ENCODE results near the gene MAST4.

The MAST4 gene

GRCh38 chr5:66969484-66969883 is 373.3 kb downstream of the MAST4 start:
- no peak for DNase-seq

DNA sequence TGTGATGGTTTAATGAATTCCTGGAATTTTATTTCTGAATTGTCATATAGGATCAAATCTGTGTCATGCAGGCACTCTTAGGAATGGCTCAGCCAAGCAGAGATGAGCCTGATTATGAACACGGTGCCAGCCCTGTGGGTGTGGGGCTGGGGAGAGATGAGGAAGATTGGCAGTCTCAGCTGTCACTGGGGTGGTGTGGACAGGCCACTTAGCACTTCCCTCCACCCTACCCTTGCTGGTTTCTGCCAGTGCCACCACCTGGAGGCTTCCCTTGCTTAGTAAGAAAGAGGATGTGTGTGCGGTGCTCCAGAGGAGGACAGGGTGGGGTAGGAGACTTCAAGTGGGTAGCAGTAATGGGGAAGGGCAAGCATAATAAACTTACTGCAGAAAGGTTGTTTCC is 373.8 kb downstream of the MAST4 start:
- DNase-seq, result no peak

DNA sequence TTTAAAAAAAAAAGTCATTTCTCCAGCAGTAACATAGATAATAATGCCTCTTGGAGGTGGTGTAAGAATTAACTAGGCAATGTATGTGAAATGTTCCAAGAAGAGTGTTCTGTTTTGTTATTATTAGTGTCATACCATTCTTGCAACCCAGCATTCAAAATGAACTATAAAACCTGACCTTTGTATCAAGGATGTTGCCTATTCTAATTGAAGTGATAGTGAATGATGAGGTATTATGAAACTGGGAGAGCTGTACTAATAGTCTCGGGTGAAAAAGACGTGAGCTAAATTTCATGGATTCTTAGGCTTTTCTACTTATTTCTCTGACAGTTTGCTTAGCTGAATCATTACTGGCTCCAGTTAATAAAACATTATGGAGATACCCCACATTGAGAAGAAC is 375.8 kb downstream of the MAST4 start:
- DNase-seq, result no peak

DNA sequence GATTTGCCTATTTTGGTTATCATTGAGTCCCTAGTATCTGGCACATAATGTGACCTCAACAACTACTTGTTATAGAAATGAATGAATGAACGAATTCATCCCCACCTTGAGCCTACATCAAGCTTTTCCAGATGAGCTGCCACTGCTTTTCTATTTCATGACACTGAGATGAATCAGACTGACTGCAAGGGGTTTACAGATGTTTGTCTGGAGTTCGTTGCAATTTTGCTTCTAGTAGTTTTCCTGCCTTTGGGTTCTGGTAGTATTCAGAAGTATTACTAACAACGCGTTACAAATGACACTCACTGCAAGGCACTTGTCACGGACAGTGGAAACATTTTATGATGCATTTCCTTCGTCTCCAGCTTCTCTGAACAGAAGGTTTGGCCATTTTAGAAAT is 378.1 kb downstream of the MAST4 start:
- no peak for DNase-seq

DNA sequence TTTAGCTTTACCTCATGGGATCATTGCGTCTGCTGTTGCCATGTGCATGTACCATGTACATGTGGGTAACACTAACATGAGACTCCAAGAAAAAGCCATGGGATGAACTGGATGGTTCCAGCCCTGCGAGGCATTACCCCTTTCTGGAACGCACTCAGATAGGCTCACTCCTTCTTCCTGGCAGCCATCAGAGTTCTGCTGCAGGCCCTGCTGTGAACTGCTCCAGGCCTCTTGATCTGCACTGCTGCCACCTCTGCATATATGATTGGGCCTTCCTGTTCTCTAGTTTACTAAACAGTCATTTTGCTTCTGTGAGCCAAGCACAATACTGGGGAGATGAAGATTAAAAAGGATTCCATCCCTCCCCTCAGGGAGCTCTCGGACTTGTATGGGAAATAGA is 379.9 kb downstream of the MAST4 start:
- DNase-seq, result no peak

GRCh38 chr5:66979738-66980137 is 383.5 kb downstream of the MAST4 start:
- DNase-seq, result no peak

- no peak for DNase-seq
Measured at GRCh38 chr5:66981266-66982055, 385.3 kb downstream of the MAST4 start.

DNA sequence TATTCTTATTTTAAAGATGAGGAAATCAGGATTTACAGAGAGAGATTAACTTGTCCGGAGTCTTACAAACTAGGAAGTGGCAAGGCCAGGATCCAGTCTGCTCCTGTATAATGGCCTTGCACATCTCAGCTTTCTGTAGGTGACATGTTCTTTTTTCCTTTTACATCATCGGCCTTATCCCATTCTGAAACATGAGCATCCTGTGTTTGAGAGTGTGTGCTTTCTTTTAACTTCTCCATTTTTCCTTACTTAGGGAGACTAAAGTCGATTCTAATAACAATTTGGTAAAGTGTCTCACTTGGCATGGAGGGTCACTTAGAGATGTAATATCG is 385.8 kb downstream of the MAST4 start:
- DNase-seq, result no peak

DNA sequence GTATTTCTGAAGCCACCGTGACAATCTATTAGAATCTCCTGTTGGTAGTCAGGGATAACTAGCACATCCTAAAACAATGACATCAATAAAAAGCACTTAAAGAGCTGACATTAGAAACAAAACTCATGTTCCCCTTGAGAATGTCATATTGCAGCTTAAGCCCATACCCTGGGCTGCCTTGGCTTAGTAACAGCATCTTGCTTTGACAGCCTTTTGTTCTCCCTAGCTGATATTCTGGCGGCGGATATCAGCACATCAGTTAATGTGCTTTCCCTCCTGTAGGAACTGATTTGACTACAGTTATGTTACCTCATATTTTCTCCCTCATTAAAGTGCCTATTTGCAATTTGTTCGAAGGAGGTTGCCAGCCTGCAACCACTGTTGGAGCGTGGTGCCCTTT is 386.3 kb downstream of the MAST4 start:
- DNase-seq, result no peak

- DNase-seq, result no peak
Measured at GRCh38 chr5:66985417-66985816, 389.2 kb downstream of the MAST4 start.

- DNase-seq, result no peak
Measured at GRCh38 chr5:66986009-66986408, 389.8 kb downstream of the MAST4 start.

GRCh38 chr5:66986534-66986933 is 390.3 kb downstream of the MAST4 start:
- DNase-seq, result no peak

DNA sequence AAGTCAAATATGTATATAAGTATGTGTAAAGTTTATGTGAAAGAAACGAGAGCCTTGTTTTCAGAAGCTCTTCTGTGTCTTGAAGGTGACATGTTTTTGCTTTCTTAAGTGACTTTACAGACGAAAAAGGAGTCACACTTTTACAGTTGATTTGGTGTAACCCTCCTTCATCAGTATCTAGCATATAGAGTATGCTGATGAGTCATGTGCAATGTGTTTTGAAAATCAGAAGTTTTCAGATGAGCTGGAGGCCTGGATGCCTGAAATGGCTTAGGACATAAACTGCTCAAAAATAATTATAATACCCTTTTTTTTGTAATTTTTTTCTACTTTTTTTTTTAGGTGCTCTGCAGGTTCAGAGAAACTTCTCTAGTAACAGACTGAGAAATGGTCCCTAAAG is 390.9 kb downstream of the MAST4 start:
- no peak for DNase-seq

GRCh38 chr5:66987540-66987939 is 391.3 kb downstream of the MAST4 start:
- DNase-seq, result no peak

GRCh38 chr5:66987949-66988838 is 392.0 kb downstream of the MAST4 start:
- DNase-seq, result no peak

DNA sequence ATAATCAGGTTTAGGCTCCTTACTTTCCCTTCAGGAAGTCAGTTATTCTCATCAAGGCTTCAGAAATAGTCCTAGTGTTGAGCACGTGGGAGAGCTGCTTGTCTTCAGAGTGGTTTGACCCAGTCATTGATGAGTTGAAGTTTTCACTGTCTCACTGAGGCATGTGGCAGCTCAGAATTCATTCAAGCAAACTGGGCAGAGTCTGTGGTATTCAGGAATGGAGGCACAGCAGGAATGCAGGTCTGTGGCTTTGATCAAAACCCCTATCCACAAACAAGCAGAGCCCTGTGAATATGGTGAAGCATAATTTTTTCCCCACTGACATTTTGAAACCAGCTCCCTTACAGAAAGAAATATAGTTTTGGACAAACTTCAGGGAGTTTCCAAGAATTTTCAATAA is 393.1 kb downstream of the MAST4 start:
- no peak for DNase-seq

GRCh38 chr5:66989781-66990180 is 393.6 kb downstream of the MAST4 start:
- no peak for DNase-seq

DNA sequence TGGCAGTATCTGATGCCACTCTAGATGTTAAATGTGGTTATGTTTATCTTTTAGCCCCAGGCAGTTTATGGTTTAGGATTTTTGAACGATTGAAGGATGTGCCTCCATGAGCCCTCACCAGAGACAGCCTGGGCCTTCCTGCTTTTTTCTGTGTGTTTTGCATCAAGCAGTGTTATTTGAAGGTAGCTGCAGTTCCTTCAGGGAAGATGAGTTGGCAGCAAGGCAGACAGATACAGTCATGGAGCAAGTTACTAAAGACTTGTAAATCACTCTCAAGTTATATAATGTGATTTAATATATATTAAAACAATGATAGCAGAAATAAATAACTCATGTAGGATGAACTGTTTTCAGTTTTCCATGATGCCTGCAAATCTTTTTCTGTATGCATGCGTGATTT is 395.6 kb downstream of the MAST4 start:
- no peak for DNase-seq

GRCh38 chr5:66992547-66992946 is 396.4 kb downstream of the MAST4 start:
- DNase-seq, result no peak

GRCh38 chr5:66993448-66993847 is 397.3 kb downstream of the MAST4 start:
- no peak for DNase-seq

DNA sequence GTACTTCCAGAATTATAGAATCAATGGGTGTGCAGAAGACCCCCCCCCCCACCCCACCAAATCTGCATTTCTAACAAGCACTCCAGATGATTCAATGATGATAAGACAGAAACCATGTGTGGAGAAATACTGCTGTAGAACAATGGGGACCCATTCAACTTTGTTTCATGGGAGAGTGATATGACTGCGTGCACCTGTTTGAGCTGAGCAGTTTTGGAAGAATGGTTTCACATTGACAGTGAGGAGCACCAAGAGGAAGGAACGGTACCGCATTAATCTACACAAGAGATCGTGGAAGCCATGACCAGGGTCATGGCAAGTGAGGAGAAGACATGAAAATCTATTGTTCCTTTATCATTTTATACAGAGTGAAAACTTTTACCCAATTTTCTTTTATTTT is 397.7 kb downstream of the MAST4 start:
- no peak for DNase-seq

DNA sequence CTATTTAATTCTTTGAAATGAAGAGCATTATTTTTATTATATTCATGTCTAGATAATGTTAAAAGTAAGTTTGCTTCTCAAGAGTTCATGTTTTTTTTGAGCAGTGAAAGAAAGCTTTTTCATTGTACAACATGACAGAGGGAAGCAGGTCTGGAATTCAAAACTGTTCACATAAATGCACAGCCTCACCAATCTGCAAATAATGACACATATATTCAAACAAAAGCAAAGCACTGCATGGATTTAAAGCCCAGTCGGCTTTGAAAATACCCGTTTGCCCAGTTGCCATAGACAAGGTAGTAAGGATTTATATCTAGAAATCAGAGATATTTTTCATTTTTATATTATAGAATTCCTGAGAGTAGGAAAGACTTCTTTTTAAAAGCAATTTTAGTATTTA is 398.6 kb downstream of the MAST4 start:
- no peak for DNase-seq

DNA sequence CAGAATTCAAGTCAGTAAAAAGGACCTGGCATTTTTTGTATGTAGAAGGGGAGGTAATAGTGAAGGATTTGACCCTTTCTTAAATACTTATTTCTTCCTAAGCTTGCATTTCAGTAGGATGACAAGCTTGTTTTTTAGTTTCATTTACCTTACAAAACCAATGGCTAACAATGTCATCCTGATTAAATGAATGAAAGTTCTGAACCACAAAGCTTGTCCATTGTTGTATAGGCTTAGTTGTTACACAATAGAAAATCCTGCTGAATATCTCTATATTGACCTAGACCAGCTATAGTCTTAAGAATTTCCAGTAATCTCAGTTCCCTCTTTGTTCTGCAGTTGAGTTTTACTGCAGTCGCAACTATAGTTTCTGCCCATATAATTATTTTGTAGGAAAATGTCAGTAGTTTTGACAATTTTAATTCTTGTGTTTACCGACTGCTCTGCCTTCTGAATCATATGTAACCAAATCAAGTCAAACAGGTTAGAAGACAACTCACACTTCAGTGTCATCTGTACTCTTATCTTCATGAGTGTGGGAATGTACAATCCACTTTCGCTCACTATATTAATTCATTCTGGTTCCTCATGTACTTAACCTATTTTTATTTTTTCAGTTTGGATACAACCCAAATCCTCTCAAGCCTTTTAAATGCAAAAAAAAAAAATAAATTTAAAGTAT is 404.7 kb downstream of the MAST4 start:
- DNase-seq, result no peak
